ENCODE measurements around the gene TSPAN7. TPM values are rescaled to one million over a fixed set of nuclear protein-coding genes. Genes with fewer than 3 reads are reported as not detected.

TSPAN7 gene
- total and polyA plus RNA-seq, 9 of the 15 experiments (the other 6 are each of a cell fraction or from before 2014, with no cell fraction given) = 0.07 to 0.29 (median 0.12) TPM; not detected in 1

DNA sequence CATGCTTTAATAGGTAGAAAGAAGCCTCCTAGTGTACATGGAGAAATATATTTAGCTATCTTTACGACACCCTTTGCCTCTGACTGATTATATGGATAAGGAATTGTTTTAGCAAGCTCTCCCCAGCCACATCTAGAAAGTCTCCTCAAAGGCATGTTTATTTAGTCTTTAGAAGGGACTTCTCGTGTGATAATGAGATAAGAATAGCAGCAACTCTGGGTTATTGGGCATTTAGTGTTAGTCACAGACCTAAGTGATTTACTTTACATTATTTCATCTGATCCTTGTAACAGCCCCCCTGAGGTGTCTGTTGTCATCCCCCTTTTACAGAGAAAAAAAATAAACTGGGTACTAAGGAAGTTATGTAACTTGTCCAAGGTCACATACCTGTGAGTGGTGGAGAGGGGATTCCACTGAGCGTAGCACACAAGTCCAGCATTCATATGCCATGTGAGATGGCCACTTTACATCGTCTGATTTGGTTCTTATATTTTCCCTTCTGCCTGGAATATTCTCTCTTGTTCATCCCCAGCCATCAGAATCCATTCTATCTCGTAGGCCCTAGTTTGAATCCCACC is 77.7 kb downstream of the TSPAN7 start (continued):
- peak; percentile 10; the same call in 1 of the 2 replicates for TF ChIP-seq REST (IDR thresholded peaks at IDR 0.05; ENCODE audit: borderline replicate concordance)
- no peak for TF ChIP-seq REST (CRISPR knock-in tag; IDR thresholded peaks at IDR 0.05; ENCODE audit: low read depth)
- TF ChIP-seq ZNF57 (CRISPR knock-in tag; IDR thresholded peaks at IDR 0.05) = no peak
- TF ChIP-seq ZNF778 (CRISPR knock-in tag; IDR thresholded peaks at IDR 0.05) = no peak
- no peak for TF ChIP-seq MITF (IDR thresholded peaks at IDR 0.05)
- TF ChIP-seq RBM34 (IDR thresholded peaks at IDR 0.05; ENCODE audit: borderline replicate concordance, insufficient read depth, low read length) = no peak
- TF ChIP-seq PKNOX1 (IDR thresholded peaks at IDR 0.05) = no peak
- TF ChIP-seq HIVEP1 (CRISPR knock-in tag; IDR thresholded peaks at IDR 0.05) = no peak
- TF ChIP-seq TFE3 (CRISPR knock-in tag; IDR thresholded peaks at IDR 0.05) = no peak
- TF ChIP-seq GATAD2A (IDR thresholded peaks at IDR 0.05) = no peak
- TF ChIP-seq, protein P1, sequence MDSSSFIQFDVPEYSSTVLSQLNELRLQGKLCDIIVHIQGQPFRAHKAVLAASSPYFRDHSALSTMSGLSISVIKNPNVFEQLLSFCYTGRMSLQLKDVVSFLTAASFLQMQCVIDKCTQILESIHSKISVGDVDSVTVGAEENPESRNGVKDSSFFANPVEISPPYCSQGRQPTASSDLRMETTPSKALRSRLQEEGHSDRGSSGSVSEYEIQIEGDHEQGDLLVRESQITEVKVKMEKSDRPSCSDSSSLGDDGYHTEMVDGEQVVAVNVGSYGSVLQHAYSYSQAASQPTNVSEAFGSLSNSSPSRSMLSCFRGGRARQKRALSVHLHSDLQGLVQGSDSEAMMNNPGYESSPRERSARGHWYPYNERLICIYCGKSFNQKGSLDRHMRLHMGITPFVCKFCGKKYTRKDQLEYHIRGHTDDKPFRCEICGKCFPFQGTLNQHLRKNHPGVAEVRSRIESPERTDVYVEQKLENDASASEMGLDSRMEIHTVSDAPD (CRISPR knock-in tag; IDR thresholded peaks at IDR 0.05) = no peak
- TF ChIP-seq PPARD (CRISPR knock-in tag; IDR thresholded peaks at IDR 0.05) = no peak
